ENCODE measurements around the gene IHH.

The IHH gene

GRCh38 chr2:219060821-219061791 lies at the start of gene IHH:
IHH (minus strand) TSS chr2:219060921; CDS start chr2:219060467, 454 bp downstream.
- DNase-seq = no peak

- peak in 1 of 2 donors; percentile 25 for DNase-seq
Observed at GRCh38 chr2:219109471-219109870, 48.8 kb upstream of the IHH start.

GRCh38 chr2:219107758-219108157 lies 47.0 kb upstream of the IHH start:
- no peak for DNase-seq

- DNase-seq = no peak
Observed at GRCh38 chr2:219106251-219106650, 45.5 kb upstream of the IHH start.

- peak; percentile 50 to 80 for DNase-seq
Observed at GRCh38 chr2:219104107-219105035, 43.6 kb upstream of the IHH start.

- DNase-seq = peak; percentile 91 to 97
Observed at GRCh38 chr2:219099329-219099728, 38.6 kb upstream of the IHH start.

GRCh38 chr2:219095406-219095935 lies 34.8 kb upstream of the IHH start:
- DNase-seq = no peak

- no peak for DNase-seq
Observed at GRCh38 chr2:219094171-219094570, 33.5 kb upstream of the IHH start.

GRCh38 chr2:219090436-219091299 lies 29.9 kb upstream of the IHH start:
- no peak for DNase-seq

- DNase-seq = no peak
Observed at GRCh38 chr2:219089330-219089729, 28.6 kb upstream of the IHH start.

- no peak for DNase-seq
Observed at GRCh38 chr2:219087848-219088247, 27.1 kb upstream of the IHH start.

- DNase-seq = no peak
Observed at GRCh38 chr2:219087361-219087760, 26.6 kb upstream of the IHH start.

GRCh38 chr2:219086196-219086595 lies 25.5 kb upstream of the IHH start:
- DNase-seq = peak; percentile 29 to 36

GRCh38 chr2:219084791-219085190 lies 24.1 kb upstream of the IHH start:
- DNase-seq = no peak

GRCh38 chr2:219082332-219082958 lies 21.7 kb upstream of the IHH start:
- no peak for DNase-seq

- peak; percentile 31 to 38 for DNase-seq
Observed at GRCh38 chr2:219081701-219082331, 21.1 kb upstream of the IHH start.

- DNase-seq = no peak
Observed at GRCh38 chr2:219081096-219081495, 20.4 kb upstream of the IHH start.

GRCh38 chr2:219079417-219079816 lies 18.7 kb upstream of the IHH start:
- no peak for DNase-seq

GRCh38 chr2:219078951-219079350 lies 18.2 kb upstream of the IHH start:
- no peak for DNase-seq

- DNase-seq = no peak
Observed at GRCh38 chr2:219078126-219078525, 17.4 kb upstream of the IHH start.

- DNase-seq = peak; percentile 45 to 48
Observed at GRCh38 chr2:219076253-219076652, 15.5 kb upstream of the IHH start.

Data from inflammatory macrophage treated with lipopolysaccharide for 1 hour (primary cell).